H9 (cell line): ENCODE data around the gene KCNAB3. TPM values are rescaled to one million over a fixed set of nuclear protein-coding genes. Genes with fewer than 3 reads are reported as not detected.

Experiments used
- DNase-seq: peaks from one replicate; pipeline ENCODE4 v3.0.0-alpha.2; 2017
- H2AFZ ChIP-seq: one replicate; pipeline ENCODE4 v1.6.1; 2013; ENCODE audit warnings: mild to moderate bottlenecking, low read length, control low read depth, moderate library complexity
- H2AK5ac ChIP-seq: 2 replicates; pipeline ENCODE4 v1.6.1; 2013; ENCODE audit warnings: low read length, control low read depth, mixed read lengths; ENCODE audit not compliant: insufficient read length
- H2BK120ac ChIP-seq: one replicate; pipeline ENCODE4 v1.6.1; 2013; ENCODE audit warnings: low read depth, mild to moderate bottlenecking, low read length, control low read depth, inconsistent platforms; ENCODE audit not compliant: poor library complexity, severe bottlenecking
- H2BK12ac ChIP-seq: 2 replicates; pipeline ENCODE4 v1.6.1; 2013; ENCODE audit warnings: low read length, control low read depth, mixed read lengths, low read depth; ENCODE audit not compliant: insufficient read length
- H2BK15ac ChIP-seq: 2 replicates; pipeline ENCODE4 v1.6.1; 2013; ENCODE audit warnings: low read depth, low read length, control low read depth
- H2BK20ac ChIP-seq: one replicate; pipeline ENCODE4 v1.6.1; 2013; ENCODE audit warnings: low read depth, mild to moderate bottlenecking, low read length, control low read depth, inconsistent platforms; ENCODE audit not compliant: poor library complexity, severe bottlenecking
- H2BK5ac ChIP-seq: 2 replicates; pipeline ENCODE4 v1.6.1; 2013; ENCODE audit warnings: low read length, control low read depth, mixed read lengths; ENCODE audit not compliant: insufficient read length
- H3K14ac ChIP-seq: 2 replicates; pipeline ENCODE4 v1.6.1; 2013; ENCODE audit warnings: low read length, control low read depth; ENCODE audit not compliant: insufficient read depth
- H3K18ac ChIP-seq: 2 replicates; pipeline ENCODE4 v1.6.1; 2013; ENCODE audit warnings: low read depth, mild to moderate bottlenecking, mixed read lengths, low read length, control low read depth; ENCODE audit not compliant: insufficient read length
- H3K23ac ChIP-seq: 2 replicates; pipeline ENCODE4 v1.6.1; 2013; ENCODE audit warnings: low read length, control low read depth, mixed read lengths, low read depth; ENCODE audit not compliant: insufficient read length
- H3K23me2 ChIP-seq: 2 replicates; pipeline ENCODE4 v1.6.1; 2013; ENCODE audit warnings: low read depth, mild to moderate bottlenecking, mixed read lengths, low read length, control low read depth; ENCODE audit not compliant: insufficient read length, poor library complexity, severe bottlenecking
- H3K27ac ChIP-seq: 2 replicates; pipeline ENCODE4 v1.5.1; 2013; ENCODE audit warnings: low read length, control low read depth, mixed read lengths, low read depth; ENCODE audit not compliant: insufficient read length
- H3K27me3 ChIP-seq: 2 replicates; pipeline ENCODE4 v1.6.1; 2013; ENCODE audit warnings: low read length, control low read depth, inconsistent platforms; ENCODE audit not compliant: insufficient read depth
- H3K4ac ChIP-seq: 2 replicates; pipeline ENCODE4 v1.6.1; 2013; ENCODE audit warnings: low read depth, mild to moderate bottlenecking, control low read depth, inconsistent platforms, low read length, moderate library complexity
- H3K4me1 ChIP-seq: 2 replicates; pipeline ENCODE4 v1.6.1; 2013; ENCODE audit warnings: low read length, control low read depth, inconsistent platforms; ENCODE audit not compliant: insufficient read depth
- H3K4me2 ChIP-seq: 2 replicates; pipeline ENCODE4 v1.6.1; 2013; ENCODE audit warnings: low read length, control low read depth, mixed read lengths; ENCODE audit not compliant: insufficient read length, insufficient read depth
- H3K56ac ChIP-seq: 2 replicates; pipeline ENCODE4 v1.6.1; 2013; ENCODE audit warnings: low read depth, mild to moderate bottlenecking, mixed read lengths, low read length, control low read depth; ENCODE audit not compliant: insufficient read length
- H3K79me1 ChIP-seq: 2 replicates; pipeline ENCODE4 v1.6.1; 2013; ENCODE audit warnings: low read depth, mild to moderate bottlenecking, moderate library complexity, low read length, control low read depth, inconsistent platforms; ENCODE audit not compliant: insufficient read depth, poor library complexity, severe bottlenecking
- H3K79me2 ChIP-seq: 2 replicates; pipeline ENCODE4 v1.6.1; 2013; ENCODE audit warnings: low read length, control low read depth, inconsistent platforms; ENCODE audit not compliant: insufficient read depth
- H3K9ac ChIP-seq: 2 replicates; pipeline ENCODE4 v1.6.1; 2013; ENCODE audit warnings: low read length, control low read depth, mixed read lengths; ENCODE audit not compliant: insufficient read length; ENCODE audit errors: extremely low read depth
- H3K9me3 ChIP-seq: one replicate; pipeline ENCODE4 v1.6.1; 2013; ENCODE audit warnings: low read depth, low read length, inconsistent platforms; ENCODE audit not compliant: control insufficient read depth
- H3T11ph ChIP-seq: one replicate; pipeline ENCODE4 v1.6.1; 2013; ENCODE audit warnings: mild to moderate bottlenecking, low read length, control low read depth, inconsistent platforms
- H4K20me1 ChIP-seq: one replicate; pipeline ENCODE4 v1.6.1; 2013; ENCODE audit not compliant: control insufficient read depth, insufficient read length, insufficient read depth
- H4K5ac ChIP-seq: 2 replicates; pipeline ENCODE4 v1.6.1; 2013; ENCODE audit warnings: low read depth, mild to moderate bottlenecking, mixed read lengths, low read length, control low read depth; ENCODE audit not compliant: insufficient read length
- H4K8ac ChIP-seq: replicated peaks from 2 replicates; pipeline ENCODE4 v1.6.1; 2013; ENCODE audit warnings: low read length, control low read depth, mixed read lengths, low read depth; ENCODE audit not compliant: insufficient read length
- H4K91ac ChIP-seq: 2 replicates; pipeline ENCODE4 v1.6.1; 2013; ENCODE audit warnings: low read depth, mild to moderate bottlenecking, moderate library complexity, mixed read lengths, low read length, control low read depth; ENCODE audit not compliant: insufficient read length
- H3K27ac Mint-ChIP-seq, 3 experiments: 2 replicates in 2 of 3; 3 replicates in 1 of 3; pipeline ENCODE4 v1.8.0; 2020 to 2021; ENCODE audit warnings: mixed read lengths in 3 of 3, mild to moderate bottlenecking in 1 of 3, moderate library complexity in 1 of 3
- H3K27me3 Mint-ChIP-seq: 2 replicates; pipeline ENCODE4 v1.8.0; 2021; ENCODE audit warnings: low read depth, mild to moderate bottlenecking, moderate library complexity, mixed read lengths
- H3K36me3 Mint-ChIP-seq, 3 experiments: 2 replicates in 2 of 3; 3 replicates in 1 of 3; pipeline ENCODE4 v1.8.0; 2020 to 2021; ENCODE audit warnings: low read depth in 3 of 3, mixed read lengths in 3 of 3; ENCODE audit not compliant: insufficient read depth in 1 of 3
- H3K4me1 Mint-ChIP-seq, 2 experiments: 2 replicates each; pipeline ENCODE4 v1.8.0; 2020; ENCODE audit warnings: mixed read lengths in 2 of 2
- H3K4me3 Mint-ChIP-seq, 2 experiments: 2 replicates in 1 of 2; 3 replicates in 1 of 2; pipeline ENCODE4 v1.8.0; 2020 to 2021; ENCODE audit warnings: mild to moderate bottlenecking in 2 of 2, mixed read lengths in 2 of 2, moderate library complexity in 1 of 2
- H3K9me3 Mint-ChIP-seq, 2 experiments: 2 replicates in 1 of 2; 3 replicates in 1 of 2; pipeline ENCODE4 v1.8.0; 2020; ENCODE audit warnings: mild to moderate bottlenecking in 2 of 2, mixed read lengths in 2 of 2, moderate library complexity in 1 of 2
- WGBS: extraction: QIAGEN DNeasy Blood & Tissue Kit; methylation state at CpG from one replicate; pipeline ENCODE4 v1.1.7; 2013; ENCODE audit warnings: missing lambda C conversion rate, low lambda C conversion rate, mixed read lengths; ENCODE audit not compliant: insufficient read length; ENCODE audit errors: extremely low coverage; 5-methylcytosine and 5-hydroxymethylcytosine counted together
- total RNA-seq: library from RNA; stranded (reverse); gene quantifications from 2 replicates; pipeline ENCODE4 v1.2.1, GENCODE V29; 2021
- TF ChIP-seq, protein P1 (sequence below): fragments of 200-600 bp; sonication (generic); conservative IDR thresholded peaks from 3 replicates; pipeline ENCODE4 v1.8.0; 2021; ENCODE audit warnings: antibody characterized with exemption, mild to moderate bottlenecking

KCNAB3 gene
- total RNA-seq, 1 experiment from 2014 or later, result 6.4 TPM

DNA sequence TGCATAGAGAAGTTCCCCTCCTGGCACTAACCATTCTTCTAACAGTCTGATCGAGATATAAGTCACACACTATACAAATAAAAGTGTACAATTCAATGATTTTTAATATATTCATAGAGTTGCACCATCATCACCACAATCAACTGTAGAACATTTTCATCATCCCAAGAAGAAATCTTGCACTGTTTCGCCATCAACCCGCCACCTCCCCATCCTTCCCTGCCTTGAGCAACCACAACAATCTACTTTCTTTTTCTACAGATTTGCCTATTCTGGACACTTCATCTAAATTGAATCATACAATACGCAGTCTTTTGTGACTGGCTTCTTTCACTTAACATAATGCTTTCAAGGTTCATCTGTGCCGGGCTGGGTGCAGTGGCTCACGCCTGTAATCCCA is 39.8 kb upstream of the KCNAB3 start:
- Mint-ChIP-seq H3K4me1 (0 out of 4 replicates have a peak, but pooled peaks cover 0 to 5% of the 10 kb centered on the region in 2 experiments), H3K27ac (no peak overlapping the region), H3K9me3 (peaks cover 3 to 4% of the 10 kb centered on the region in 2 experiments), H3K36me3 (no peaks in the 10 kb centered on the region; a peak in 1 of 7 replicates), H3K4me3 (no peak overlapping the region), H3K27me3 (peaks cover 2% of the 10 kb centered on the region; the same call in 1 of the 2 replicates)
- H2AK5ac ChIP-seq, result no peak overlapping the region
- no peaks in the 10 kb centered on the region for H3K23me2 ChIP-seq
- H2BK5ac ChIP-seq, result no peak overlapping the region
- WGBS, result no CpG with 5 or more reads among the region's 6 CpGs
- H2AFZ ChIP-seq, result no peak overlapping the region
- no peaks in the 10 kb centered on the region for H3K79me2 ChIP-seq
- no peak overlapping the region for H4K8ac ChIP-seq
- H3T11ph ChIP-seq, result no peak overlapping the region
- no peak overlapping the region for H2BK20ac ChIP-seq
- H3K79me1 ChIP-seq, result no peaks in the 10 kb centered on the region
- no peaks in the 10 kb centered on the region for H3K27me3 ChIP-seq
- no peak overlapping the region for H2BK120ac ChIP-seq
- H3K4me1 ChIP-seq, result no peaks in the 10 kb centered on the region
- no peak overlapping the region for H3K56ac ChIP-seq
- H3K23ac ChIP-seq, result no peak overlapping the region
- H3K14ac ChIP-seq, result no peak overlapping the region
- H3K9me3 ChIP-seq, result no peaks in the 10 kb centered on the region
- H3K18ac ChIP-seq, result no peak overlapping the region
- no peak overlapping the region for H3K4ac ChIP-seq
- TF ChIP-seq, protein P1, sequence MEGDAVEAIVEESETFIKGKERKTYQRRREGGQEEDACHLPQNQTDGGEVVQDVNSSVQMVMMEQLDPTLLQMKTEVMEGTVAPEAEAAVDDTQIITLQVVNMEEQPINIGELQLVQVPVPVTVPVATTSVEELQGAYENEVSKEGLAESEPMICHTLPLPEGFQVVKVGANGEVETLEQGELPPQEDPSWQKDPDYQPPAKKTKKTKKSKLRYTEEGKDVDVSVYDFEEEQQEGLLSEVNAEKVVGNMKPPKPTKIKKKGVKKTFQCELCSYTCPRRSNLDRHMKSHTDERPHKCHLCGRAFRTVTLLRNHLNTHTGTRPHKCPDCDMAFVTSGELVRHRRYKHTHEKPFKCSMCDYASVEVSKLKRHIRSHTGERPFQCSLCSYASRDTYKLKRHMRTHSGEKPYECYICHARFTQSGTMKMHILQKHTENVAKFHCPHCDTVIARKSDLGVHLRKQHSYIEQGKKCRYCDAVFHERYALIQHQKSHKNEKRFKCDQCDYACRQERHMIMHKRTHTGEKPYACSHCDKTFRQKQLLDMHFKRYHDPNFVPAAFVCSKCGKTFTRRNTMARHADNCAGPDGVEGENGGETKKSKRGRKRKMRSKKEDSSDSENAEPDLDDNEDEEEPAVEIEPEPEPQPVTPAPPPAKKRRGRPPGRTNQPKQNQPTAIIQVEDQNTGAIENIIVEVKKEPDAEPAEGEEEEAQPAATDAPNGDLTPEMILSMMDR, result no peak
- no peak overlapping the region for H3K9ac ChIP-seq
- H4K91ac ChIP-seq, result no peak overlapping the region
- no peak for DNase-seq
- no peak overlapping the region for H3K27ac ChIP-seq
- H2BK15ac ChIP-seq, result no peak overlapping the region
- H4K20me1 ChIP-seq, result no peaks in the 10 kb centered on the region
- no peak overlapping the region for H4K5ac ChIP-seq
- no peak overlapping the region for H2BK12ac ChIP-seq
- H3K4me2 ChIP-seq, result no peak overlapping the region
